Measurements from ENCODE around the gene RAB36. TPM values are rescaled to one million over a fixed set of nuclear protein-coding genes. Genes with fewer than 3 reads are reported as not detected.

The RAB36 gene
- total RNA-seq, 6 experiments from 2014 or later, result 5.4 to 7.1 (median 6.3) TPM

GRCh38 chr22:23106344-23106743 lies 38.9 kb upstream of the RAB36 start:
- H3K36me3 Mint-ChIP-seq (ENCODE audit: low read depth), result no peaks in the 10 kb centered on the region
- TF ChIP-seq CTCF (IDR thresholded peaks at IDR 0.05), result no peak
- peaks cover 3% of the 10 kb centered on the region for H3K27me3 Mint-ChIP-seq (ENCODE audit: insufficient read depth)
- H3K27ac Mint-ChIP-seq, result no peak overlapping the region
- H3K4me1 Mint-ChIP-seq (ENCODE audit: low read depth), result no peaks in the 10 kb centered on the region
- H3K9me3 Mint-ChIP-seq, result no peaks in the 10 kb centered on the region
- H3K4me3 Mint-ChIP-seq, result no peak overlapping the region
- DNase-seq, result no peak

GRCh38 chr22:23106906-23107367 lies 38.3 kb upstream of the RAB36 start:
- Mint-ChIP-seq H3K4me1 (ENCODE audit: low read depth) (no peaks in the 10 kb centered on the region), H3K36me3 (ENCODE audit: low read depth) (no peaks in the 10 kb centered on the region), H3K9me3 (no peaks in the 10 kb centered on the region), H3K27ac (no peak overlapping the region), H3K27me3 (ENCODE audit: insufficient read depth) (peaks cover 3% of the 10 kb centered on the region; the same call in 1 of the 2 replicates), H3K4me3 (no peak overlapping the region)
- DNase-seq, result no peak
- no peak for TF ChIP-seq CTCF (IDR thresholded peaks at IDR 0.05)

- Mint-ChIP-seq H3K9me3 (no peaks in the 10 kb centered on the region), H3K27me3 (ENCODE audit: insufficient read depth) (peaks cover 3% of the 10 kb centered on the region; the same call in 1 of the 2 replicates), H3K4me1 (ENCODE audit: low read depth) (no peaks in the 10 kb centered on the region), H3K36me3 (ENCODE audit: low read depth) (no peaks in the 10 kb centered on the region), H3K4me3 (no peak overlapping the region), H3K27ac (no peak overlapping the region)
- no peak for DNase-seq
- TF ChIP-seq CTCF (IDR thresholded peaks at IDR 0.05), result no peak
Measured at GRCh38 chr22:23107487-23108248, 37.6 kb upstream of the RAB36 start.

GRCh38 chr22:23108249-23109078 lies 36.8 kb upstream of the RAB36 start:
- H3K4me1 Mint-ChIP-seq (ENCODE audit: low read depth), result no peaks in the 10 kb centered on the region
- H3K9me3 Mint-ChIP-seq, result no peaks in the 10 kb centered on the region

GRCh38 chr22:23109079-23109347 lies 36.3 kb upstream of the RAB36 start:
- H3K27ac Mint-ChIP-seq, result no peak overlapping the region
- H3K27me3 Mint-ChIP-seq (ENCODE audit: insufficient read depth), result no peaks in the 10 kb centered on the region
- H3K4me1 Mint-ChIP-seq (ENCODE audit: low read depth), result no peaks in the 10 kb centered on the region
- DNase-seq, result no peak
- no peak overlapping the region for H3K4me3 Mint-ChIP-seq
- no peak for TF ChIP-seq CTCF (IDR thresholded peaks at IDR 0.05)
- no peaks in the 10 kb centered on the region for H3K36me3 Mint-ChIP-seq (ENCODE audit: low read depth)
- no peaks in the 10 kb centered on the region for H3K9me3 Mint-ChIP-seq

More at GRCh38 chr22:23108249-23109078, 36.8 kb upstream of the RAB36 start:
- Mint-ChIP-seq H3K36me3 (ENCODE audit: low read depth) (no peaks in the 10 kb centered on the region), H3K27me3 (ENCODE audit: insufficient read depth) (peaks cover 3% of the 10 kb centered on the region; the same call in 1 of the 2 replicates), H3K27ac (no peak overlapping the region), H3K4me3 (no peak overlapping the region)
- no peak for DNase-seq
- TF ChIP-seq CTCF (IDR thresholded peaks at IDR 0.05), result no peak

Data from HFFc6 (cell line).